Measurements from ENCODE around the gene MX2.

GRCh38 chr21:41399246-41399800 is 37.5 kb downstream of the MX2 start:
- TF ChIP-seq CTCF (IDR thresholded peaks at IDR 0.05) (no peak), POLR2A (IDR thresholded peaks at IDR 0.05) (no peak)
